ENCODE results near the gene CACHD1. TPM values are rescaled to one million over a fixed set of nuclear protein-coding genes. Genes with fewer than 3 reads are reported as not detected.

Gene CACHD1
- total and polyA plus RNA-seq, 2 of the 8 experiments (the other 6 are each of a cell fraction or from before 2014, with no cell fraction given): 22.2 to 42.5 TPM

- Histone ChIP-seq H3K79me2 (ENCODE audit: control insufficient read depth in 1 of 2, insufficient read depth in 2 of 2, low read length in 2 of 2) (no peaks in the 10 kb centered on the region), H2AK5ac (ENCODE audit: low read depth, low read length) (no peak overlapping the region), H3K27me3 (replicated peaks in 1 of 4; ENCODE audit: control insufficient read depth in 3 of 4, extremely low read depth in 1 of 4, insufficient read depth in 3 of 4, low read length in 3 of 4) (no peaks in the 10 kb centered on the region), H3K18ac (ENCODE audit: extremely low read depth, low read length) (no peak overlapping the region), H3K56ac (replicated peaks; ENCODE audit: insufficient read length, low read depth, low read length) (no peak overlapping the region), H3K9me3 (ENCODE audit: insufficient read depth in 2 of 2, low read depth in 1 of 2, low read length in 1 of 2) (no peaks in the 10 kb centered on the region), H3K14ac (ENCODE audit: insufficient read length) (no peak overlapping the region), H3K79me1 (ENCODE audit: low read depth, low read length) (no peaks in the 10 kb centered on the region), H3K9ac (replicated peaks in 1 of 4; ENCODE audit: extremely low read depth in 1 of 4, low read depth in 3 of 4, low read length in 3 of 4) (no peak overlapping the region), H2BK5ac (ENCODE audit: low read depth, low read length) (no peak overlapping the region), H3K23ac (ENCODE audit: insufficient read length) (no peak overlapping the region), H2BK120ac (replicated peaks; ENCODE audit: low read depth, low read length) (no peak overlapping the region), H4K20me1 (replicated peaks in 1 of 2; ENCODE audit: control insufficient read depth in 1 of 2, insufficient read depth in 2 of 2, low read length in 2 of 2) (no peaks in the 10 kb centered on the region), H3K27ac (ENCODE audit: low read depth, low read length) (no peak overlapping the region), H2AFZ (ENCODE audit: low read length) (no peak overlapping the region), H3K23me2 (ENCODE audit: low read depth, low read length) (no peaks in the 10 kb centered on the region), H4K91ac (replicated peaks; ENCODE audit: insufficient read length, low read length) (no peak overlapping the region), H2BK15ac (ENCODE audit: low read length) (no peak overlapping the region), H3K4me2 (ENCODE audit: insufficient read depth in 1 of 2, low read depth in 2 of 2, low read length in 2 of 2) (no peak overlapping the region), H3K36me3 (ENCODE audit: control insufficient read depth in 2 of 4, insufficient read depth in 4 of 4, low read length in 3 of 4) (peaks cover 3 to 91% (median 25%) of the 10 kb centered on the region in 4 experiments; a peak in 5 of 8 replicates), H3K4me1 (replicated peaks in 1 of 4; ENCODE audit: control insufficient read depth in 3 of 4, insufficient read depth in 4 of 4, low read length in 3 of 4) (no peaks in the 10 kb centered on the region), H4K8ac (ENCODE audit: extremely low read depth, insufficient read depth, low read length) (no peak overlapping the region), H2BK20ac (ENCODE audit: low read length) (no peak overlapping the region), H4K5ac (ENCODE audit: insufficient read length, low read depth, low read length) (no peak overlapping the region), H2BK12ac (ENCODE audit: low read depth, low read length) (no peak overlapping the region), H3K4ac (replicated peaks; ENCODE audit: insufficient read length, low read depth, low read length) (no peak overlapping the region), H3K4me3 (ENCODE audit: extremely low read depth in 1 of 4, insufficient read depth in 2 of 4, low read depth in 3 of 4, low read length in 4 of 4) (no peak overlapping the region)
- FAIRE-seq (no peak), DNase-seq (ENCODE audit: low read depth in 1 of 2, low spot score in 2 of 2) (no peak)
- TF ChIP-seq HDAC2 (IDR thresholded peaks at IDR 0.05; ENCODE audit: borderline replicate concordance in 1 of 2, low read depth in 2 of 2, low read length in 2 of 2) (no peak), ASH2L (IDR thresholded peaks at IDR 0.05; ENCODE audit: low read length) (no peak), SAP30 (IDR thresholded peaks at IDR 0.05; ENCODE audit: insufficient read depth, insufficient replicate concordance, low read length) (no peak), SRF (IDR thresholded peaks at IDR 0.05; ENCODE audit: low read depth, low read length) (no peak), SIRT6 (IDR thresholded peaks at IDR 0.05; ENCODE audit: low read length) (no peak), JUND (IDR thresholded peaks at IDR 0.05; ENCODE audit: low read length) (no peak), TBP (IDR thresholded peaks at IDR 0.05; ENCODE audit: low read depth, low read length) (no peak), KDM5A (IDR thresholded peaks at IDR 0.05; ENCODE audit: low read length) (no peak), CTBP2 (IDR thresholded peaks at IDR 0.05; ENCODE audit: borderline replicate concordance, insufficient read depth, insufficient read length, low read length) (no peak)
- CTCF ChIA-PET (ENCODE audit: partially characterized antibody): interaction anchor here (0.6 kb wide), 1 partner anchor 32 kb away, joined by 3 read pairs; no protein-coding TSS in a partner anchor
- POLR2A ChIA-PET (ENCODE audit: partially characterized antibody): no interaction called here
- WGBS, 2 experiments (ENCODE audit: extremely low coverage in 1 of 2, insufficient coverage in 1 of 2, insufficient read length in 1 of 2, insufficient replicate concordance in 2 of 2, low coverage in 1 of 2, low lambda C conversion rate in 2 of 2, missing lambda C conversion rate in 1 of 2): 93% methylated on average over 4 of the region's 4 CpGs; no CpG with 5 or more reads in 1 of the 2 experiments
These were observed 181.9 kb downstream of the CACHD1 start for GRCh38 chr1:64651841-64652240.

Measured in H1 (cell line).